Measurements from ENCODE around the gene ACCSL. TPM values are rescaled to one million over a fixed set of nuclear protein-coding genes. Genes with fewer than 3 reads are reported as not detected.

ACCSL gene
- total RNA-seq, 1 experiment from 2014 or later: not detected

DNA sequence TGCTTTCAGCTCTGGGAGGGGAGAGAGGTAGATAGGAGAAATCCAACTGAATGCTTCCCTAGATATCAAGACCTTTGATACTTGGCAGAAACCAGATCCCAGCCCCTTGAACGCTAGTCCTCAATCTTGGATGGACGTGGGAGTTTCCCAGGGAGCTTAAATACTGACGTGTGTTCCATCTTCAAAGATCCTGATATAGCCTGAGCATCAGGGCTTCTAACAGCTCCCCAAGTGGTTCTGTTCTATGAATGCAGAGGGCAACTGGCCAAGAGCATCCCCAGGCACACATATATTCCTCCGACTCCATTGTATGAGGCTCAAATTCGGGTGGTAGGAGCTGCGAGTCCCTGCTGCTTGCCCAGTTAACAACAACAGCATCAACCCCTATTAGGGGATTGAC lies 9.6 kb downstream of the ACCSL start:
- POLR2A ChIA-PET (ENCODE audit: unreplicated experiment): no interaction called here
- CTCF ChIA-PET: no interaction called here
- ATAC-seq: no peak

GRCh38 chr11:44058275-44058674 lies 10.5 kb downstream of the ACCSL start:
- ATAC-seq (no peak), DNase-seq (no peak)
- Histone ChIP-seq H3K36me3 (ENCODE audit: low read depth, low read length) (no peaks in the 10 kb centered on the region), H3K9me3 (ENCODE audit: low read length) (no peaks in the 10 kb centered on the region), H3K4me1 (ENCODE audit: insufficient read depth, low read length) (no peaks in the 10 kb centered on the region), H3K4me2 (ENCODE audit: low read length) (no peak overlapping the region), H3K9me2 (replicated peaks; ENCODE audit: low read length) (no peaks in the 10 kb centered on the region), H3K27me3 (ENCODE audit: low read length) (no peaks in the 10 kb centered on the region), H4K20me1 (ENCODE audit: low read length) (no peaks in the 10 kb centered on the region), H3K9ac (ENCODE audit: low read length) (no peak overlapping the region), H3K79me2 (ENCODE audit: low read length) (no peaks in the 10 kb centered on the region), H2AFZ (ENCODE audit: low read length) (no peak overlapping the region), H3K27ac (ENCODE audit: low read length) (no peak overlapping the region), H3F3A (ENCODE audit: low read length, unreplicated experiment) (no peaks in the 10 kb centered on the region), H3K4me3 (ENCODE audit: low read length) (no peak overlapping the region)
- CTCF ChIA-PET: no interaction called here
- BruUV-seq (replicated peaks): no TSS peak
- POLR2A ChIA-PET (ENCODE audit: unreplicated experiment): no interaction called here
- no peak for TF ChIP-seq EZH2 (IDR thresholded peaks at IDR 0.05; ENCODE audit: low read length, unreplicated experiment)
- TF ChIP-seq, protein P1, sequence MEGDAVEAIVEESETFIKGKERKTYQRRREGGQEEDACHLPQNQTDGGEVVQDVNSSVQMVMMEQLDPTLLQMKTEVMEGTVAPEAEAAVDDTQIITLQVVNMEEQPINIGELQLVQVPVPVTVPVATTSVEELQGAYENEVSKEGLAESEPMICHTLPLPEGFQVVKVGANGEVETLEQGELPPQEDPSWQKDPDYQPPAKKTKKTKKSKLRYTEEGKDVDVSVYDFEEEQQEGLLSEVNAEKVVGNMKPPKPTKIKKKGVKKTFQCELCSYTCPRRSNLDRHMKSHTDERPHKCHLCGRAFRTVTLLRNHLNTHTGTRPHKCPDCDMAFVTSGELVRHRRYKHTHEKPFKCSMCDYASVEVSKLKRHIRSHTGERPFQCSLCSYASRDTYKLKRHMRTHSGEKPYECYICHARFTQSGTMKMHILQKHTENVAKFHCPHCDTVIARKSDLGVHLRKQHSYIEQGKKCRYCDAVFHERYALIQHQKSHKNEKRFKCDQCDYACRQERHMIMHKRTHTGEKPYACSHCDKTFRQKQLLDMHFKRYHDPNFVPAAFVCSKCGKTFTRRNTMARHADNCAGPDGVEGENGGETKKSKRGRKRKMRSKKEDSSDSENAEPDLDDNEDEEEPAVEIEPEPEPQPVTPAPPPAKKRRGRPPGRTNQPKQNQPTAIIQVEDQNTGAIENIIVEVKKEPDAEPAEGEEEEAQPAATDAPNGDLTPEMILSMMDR (conservative IDR thresholded peaks at IDR 0.05; ENCODE audit: low read depth, low read length): no peak
- TF ChIP-seq EZH2phosphoT487 (IDR thresholded peaks at IDR 0.05; ENCODE audit: borderline replicate concordance, low read length): no peak
- intact Hi-C loops (cut with micrococcal nuclease): no loop called here

More for the DNA sequence above, 9.6 kb downstream of the ACCSL start:
- H3K36me3 ChIP-seq (ENCODE audit: low read depth, low read length): no peaks in the 10 kb centered on the region
- no peak overlapping the region for H3K4me3 ChIP-seq (ENCODE audit: low read length)
- intact Hi-C loops (cut with micrococcal nuclease): no loop called here
- no peaks in the 10 kb centered on the region for H3K79me2 ChIP-seq (ENCODE audit: low read length)
- no TSS peak for BruUV-seq (replicated peaks)
- no peaks in the 10 kb centered on the region for H3K9me2 ChIP-seq (replicated peaks; ENCODE audit: low read length)
- H2AFZ ChIP-seq (ENCODE audit: low read length): no peak overlapping the region
- no peak overlapping the region for H3K27ac ChIP-seq (ENCODE audit: low read length)
- no peak for TF ChIP-seq EZH2phosphoT487 (IDR thresholded peaks at IDR 0.05; ENCODE audit: borderline replicate concordance, low read length)
- TF ChIP-seq, protein P1 (conservative IDR thresholded peaks at IDR 0.05; ENCODE audit: low read depth, low read length): no peak
- TF ChIP-seq EZH2 (IDR thresholded peaks at IDR 0.05; ENCODE audit: low read length, unreplicated experiment): no peak
- no peaks in the 10 kb centered on the region for H3F3A ChIP-seq (ENCODE audit: low read length, unreplicated experiment)
- H3K27me3 ChIP-seq (ENCODE audit: low read length): no peaks in the 10 kb centered on the region
- H4K20me1 ChIP-seq (ENCODE audit: low read length): no peaks in the 10 kb centered on the region
- no peak overlapping the region for H3K9ac ChIP-seq (ENCODE audit: low read length)
- no peak for DNase-seq
- no peaks in the 10 kb centered on the region for H3K4me1 ChIP-seq (ENCODE audit: insufficient read depth, low read length)
- no peaks in the 10 kb centered on the region for H3K9me3 ChIP-seq (ENCODE audit: low read length)
- no peak overlapping the region for H3K4me2 ChIP-seq (ENCODE audit: low read length)

GRCh38 chr11:44065161-44065661 lies 17.4 kb downstream of the ACCSL start:
- H3K9me3 ChIP-seq (ENCODE audit: low read length): no peaks in the 10 kb centered on the region
- intact Hi-C loops (cut with micrococcal nuclease): no loop called here
- CTCF ChIA-PET: interaction anchor here (0.6 to 1.5 kb wide), 3 partner anchors 29 to 685 kb away, joined by 5 to 6 read pairs (median 5); no protein-coding TSS in a partner anchor
- peaks cover 13% of the 10 kb centered on the region for H3K4me1 ChIP-seq (ENCODE audit: insufficient read depth, low read length)
- H3K79me2 ChIP-seq (ENCODE audit: low read length): no peaks in the 10 kb centered on the region
- no peaks in the 10 kb centered on the region for H3F3A ChIP-seq (ENCODE audit: low read length, unreplicated experiment)
- H3K9ac ChIP-seq (ENCODE audit: low read length): peak overlapping the region; percentile 94
- TF ChIP-seq EZH2phosphoT487 (IDR thresholded peaks at IDR 0.05; ENCODE audit: borderline replicate concordance, low read length) (no peak), EZH2 (IDR thresholded peaks at IDR 0.05; ENCODE audit: low read length, unreplicated experiment) (no peak)
- TF ChIP-seq, protein P1 (conservative IDR thresholded peaks at IDR 0.05; ENCODE audit: low read depth, low read length): no peak
- no peaks in the 10 kb centered on the region for H3K36me3 ChIP-seq (ENCODE audit: low read depth, low read length)
- DNase-seq (no peak), ATAC-seq (no peak)
- H3K27me3 ChIP-seq (ENCODE audit: low read length): no peaks in the 10 kb centered on the region
- no peak overlapping the region for H3K27ac ChIP-seq (ENCODE audit: low read length)
- BruUV-seq (replicated peaks): no TSS peak
- no peaks in the 10 kb centered on the region for H3K9me2 ChIP-seq (replicated peaks; ENCODE audit: low read length)
- POLR2A ChIA-PET (ENCODE audit: unreplicated experiment): interaction anchor here (0.6 kb wide), 1 partner anchor 735 kb away, joined by 6 read pairs; no protein-coding TSS in a partner anchor
- no peaks in the 10 kb centered on the region; the same call in 1 of the 2 replicates for H4K20me1 ChIP-seq (ENCODE audit: low read length)
- peak overlapping the region; percentile 90 for H2AFZ ChIP-seq (ENCODE audit: low read length)
- peak overlapping the region; percentile 84; the same call in 1 of the 2 replicates for H3K4me3 ChIP-seq (ENCODE audit: low read length)
- H3K4me2 ChIP-seq (ENCODE audit: low read length): peak overlapping the region; percentile 91
